Central memory CD8-positive, alpha-beta T cell (primary cell): Measurements from ENCODE around the gene PLAC1.

Source experiments
- ATAC-seq: fragments of 150-1000 bp; cut with Tn5 transposase; replicated peaks from 2 replicates; pipeline ENCODE4 v1.10.0; 2022; ENCODE audit warnings: mild to moderate bottlenecking, moderate FRiP score, moderate number of reproducible peaks; ENCODE audit not compliant: poor library complexity, severe bottlenecking; ENCODE audit errors: extremely low read depth
- DNase-seq, 2 donors: peaks; one replicate each; pipeline ENCODE4 v3.0.0; 2021; ENCODE audit warnings: low spot score in 2 of 2
- H3K27ac Mint-ChIP-seq: one replicate; pipeline ENCODE4 v1.8.0; 2022; ENCODE audit warnings: low read depth, mild to moderate bottlenecking, moderate library complexity, mixed read lengths
- H3K27me3 Mint-ChIP-seq: one replicate; pipeline ENCODE4 v1.8.0; 2022; ENCODE audit warnings: mixed read lengths
- H3K36me3 Mint-ChIP-seq: one replicate; pipeline ENCODE4 v1.8.0; 2022; ENCODE audit warnings: mild to moderate bottlenecking, moderate library complexity, mixed read lengths; ENCODE audit not compliant: insufficient read depth
- H3K4me1 Mint-ChIP-seq: one replicate; pipeline ENCODE4 v1.8.0; 2022; ENCODE audit warnings: mixed read lengths
- H3K4me3 Mint-ChIP-seq: one replicate; pipeline ENCODE4 v1.8.0; 2022; ENCODE audit warnings: mild to moderate bottlenecking, moderate library complexity, mixed read lengths
- H3K9me3 Mint-ChIP-seq: one replicate; pipeline ENCODE4 v1.8.0; 2022; ENCODE audit warnings: mixed read lengths

The PLAC1 gene

DNA sequence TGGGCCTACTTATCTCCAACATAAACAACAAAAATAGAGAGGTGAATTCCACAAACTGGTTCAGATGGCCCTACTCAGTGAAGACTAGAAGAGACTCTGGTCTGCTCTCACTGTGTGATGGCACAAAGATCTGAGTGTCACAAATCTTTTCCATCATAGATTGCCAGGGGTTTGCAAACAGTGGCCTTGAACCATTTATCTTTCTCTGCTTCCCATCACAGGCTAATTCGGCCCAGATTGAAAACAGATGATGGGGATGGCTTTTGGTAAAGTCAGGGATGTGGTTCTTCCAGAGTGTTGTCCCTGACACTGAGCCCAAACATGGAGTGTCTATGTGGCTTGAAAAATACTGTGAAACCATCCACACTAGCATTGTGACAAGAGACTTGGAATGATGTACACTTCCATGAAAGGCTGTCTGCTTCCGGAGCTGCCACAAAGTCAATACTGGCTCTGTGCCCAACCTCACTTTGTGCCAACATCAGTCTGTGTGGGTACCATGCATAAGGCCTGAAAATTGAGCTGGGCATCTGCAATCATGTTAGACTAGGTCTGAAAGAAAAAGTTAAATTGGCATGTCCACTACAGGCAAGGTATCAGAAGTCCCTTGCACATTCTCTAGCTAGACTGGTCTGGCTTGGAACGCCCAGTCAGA lies 25.2 kb upstream of the PLAC1 start:
- Mint-ChIP-seq H3K36me3 (no peaks in the 10 kb centered on the region), H3K4me3 (no peak overlapping the region), H3K27ac (no peak overlapping the region), H3K9me3 (no peaks in the 10 kb centered on the region), H3K4me1 (no peaks in the 10 kb centered on the region), H3K27me3 (no peaks in the 10 kb centered on the region)
- ATAC-seq: no peak
- no peak for DNase-seq

GRCh38 chrX:134682081-134682480 lies 23.8 kb upstream of the PLAC1 start:
- no peak overlapping the region for H3K27ac Mint-ChIP-seq
- H3K36me3 Mint-ChIP-seq: no peaks in the 10 kb centered on the region
- no peaks in the 10 kb centered on the region for H3K27me3 Mint-ChIP-seq
- H3K9me3 Mint-ChIP-seq: no peaks in the 10 kb centered on the region
- H3K4me1 Mint-ChIP-seq: no peaks in the 10 kb centered on the region
- ATAC-seq (no peak), DNase-seq (no peak)
- no peak overlapping the region for H3K4me3 Mint-ChIP-seq

DNA sequence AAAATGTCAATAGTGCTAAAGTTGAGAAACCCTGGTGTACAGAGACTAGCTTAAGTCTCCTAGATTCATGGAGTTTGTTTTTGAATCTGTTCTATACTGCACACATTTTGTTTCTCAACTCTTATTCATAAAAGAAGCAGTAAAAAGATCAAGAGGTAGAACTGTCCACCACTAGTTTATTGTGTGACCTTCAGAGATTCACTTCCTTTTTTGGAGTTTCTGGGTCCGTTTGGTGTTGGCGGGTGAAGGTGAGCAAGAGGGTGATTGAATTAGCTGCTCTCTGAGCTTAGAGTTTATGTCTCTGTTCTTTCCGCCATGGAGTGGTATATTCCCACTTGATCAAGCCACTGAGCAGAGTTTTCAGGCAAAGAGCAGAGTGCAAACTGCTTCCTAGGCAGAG lies 21.4 kb upstream of the PLAC1 start:
- ATAC-seq (no peak), DNase-seq (no peak)
- Mint-ChIP-seq H3K9me3 (no peaks in the 10 kb centered on the region), H3K4me3 (no peak overlapping the region), H3K4me1 (no peaks in the 10 kb centered on the region), H3K27me3 (no peaks in the 10 kb centered on the region), H3K27ac (no peak overlapping the region), H3K36me3 (no peaks in the 10 kb centered on the region)

DNA sequence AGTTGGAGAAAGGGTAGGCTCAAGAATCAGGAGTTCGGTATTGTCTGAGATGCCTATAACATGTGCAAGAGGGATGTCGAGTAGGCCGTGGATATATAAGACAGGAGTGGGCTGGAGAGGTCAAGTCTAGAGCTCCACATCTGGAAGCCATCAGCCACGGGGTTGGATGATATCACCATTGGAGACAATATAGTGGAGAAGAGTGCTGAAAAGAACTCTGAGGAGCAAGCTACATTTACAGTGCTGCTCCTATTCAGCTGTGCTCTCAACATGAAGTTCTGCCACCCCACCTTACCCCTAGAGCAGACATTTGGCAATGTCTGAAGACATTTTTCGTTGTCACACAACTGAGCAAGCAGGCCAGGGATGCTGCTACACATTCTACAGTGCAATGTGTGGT lies 20.9 kb upstream of the PLAC1 start:
- Mint-ChIP-seq H3K36me3 (no peaks in the 10 kb centered on the region), H3K4me3 (no peak overlapping the region)
- ATAC-seq: no peak

GRCh38 chrX:134677332-134677731 lies 19.1 kb upstream of the PLAC1 start:
- H3K4me1 Mint-ChIP-seq: no peaks in the 10 kb centered on the region
- H3K27ac Mint-ChIP-seq: no peak overlapping the region
- no peak overlapping the region for H3K4me3 Mint-ChIP-seq
- H3K9me3 Mint-ChIP-seq: no peaks in the 10 kb centered on the region
- H3K27me3 Mint-ChIP-seq: no peaks in the 10 kb centered on the region
- DNase-seq (no peak), ATAC-seq (no peak)
- no peaks in the 10 kb centered on the region for H3K36me3 Mint-ChIP-seq

More for the DNA sequence above, 20.9 kb upstream of the PLAC1 start:
- Mint-ChIP-seq H3K27me3 (no peaks in the 10 kb centered on the region), H3K9me3 (no peaks in the 10 kb centered on the region), H3K4me1 (no peaks in the 10 kb centered on the region), H3K27ac (no peak overlapping the region)
- DNase-seq: no peak

- Mint-ChIP-seq H3K27me3 (no peaks in the 10 kb centered on the region), H3K4me3 (no peak overlapping the region)
Observed at GRCh38 chrX:134676436-134676835, 18.2 kb upstream of the PLAC1 start.

GRCh38 chrX:134673123-134673522 lies 14.9 kb upstream of the PLAC1 start:
- Mint-ChIP-seq H3K36me3 (peaks cover 1% of the 10 kb centered on the region), H3K4me3 (no peak overlapping the region), H3K27ac (no peak overlapping the region), H3K4me1 (no peaks in the 10 kb centered on the region), H3K9me3 (no peaks in the 10 kb centered on the region), H3K27me3 (no peaks in the 10 kb centered on the region)
- DNase-seq (no peak), ATAC-seq (no peak)

More at GRCh38 chrX:134676436-134676835, 18.2 kb upstream of the PLAC1 start:
- H3K4me1 Mint-ChIP-seq: no peaks in the 10 kb centered on the region
- no peak overlapping the region for H3K27ac Mint-ChIP-seq
- H3K9me3 Mint-ChIP-seq: no peaks in the 10 kb centered on the region
- no peak for DNase-seq
- no peaks in the 10 kb centered on the region for H3K36me3 Mint-ChIP-seq
- ATAC-seq: no peak

GRCh38 chrX:134672101-134672500 lies 13.8 kb upstream of the PLAC1 start:
- Mint-ChIP-seq H3K4me3 (no peak overlapping the region), H3K27me3 (no peaks in the 10 kb centered on the region), H3K9me3 (no peaks in the 10 kb centered on the region), H3K36me3 (peaks cover 1% of the 10 kb centered on the region), H3K4me1 (no peaks in the 10 kb centered on the region), H3K27ac (no peak overlapping the region)
- DNase-seq (no peak), ATAC-seq (no peak)

DNA sequence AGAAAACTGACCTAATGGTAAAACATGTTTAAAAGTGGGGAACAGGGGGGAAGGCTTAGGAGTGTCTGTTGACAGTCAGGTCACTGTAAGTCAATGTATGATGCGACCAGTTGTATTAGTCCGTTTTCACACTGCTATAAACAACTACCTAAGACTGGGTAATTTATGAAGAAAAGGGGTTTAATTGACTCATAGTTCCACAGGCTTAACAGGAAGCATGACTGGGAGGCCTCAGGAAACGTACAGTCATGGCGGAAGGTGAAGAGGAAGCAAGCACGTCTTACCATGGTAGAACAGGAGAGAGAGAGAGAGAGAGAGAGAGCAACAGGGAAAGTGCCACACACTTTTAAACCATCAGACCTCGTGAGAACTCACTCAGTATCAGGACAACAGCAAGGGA lies 13.0 kb upstream of the PLAC1 start:
- H3K36me3 Mint-ChIP-seq: peaks cover 1% of the 10 kb centered on the region
- no peaks in the 10 kb centered on the region for H3K9me3 Mint-ChIP-seq
- ATAC-seq (no peak), DNase-seq (no peak)
- H3K27ac Mint-ChIP-seq: no peak overlapping the region
- no peaks in the 10 kb centered on the region for H3K4me1 Mint-ChIP-seq
- H3K27me3 Mint-ChIP-seq: no peaks in the 10 kb centered on the region
- H3K4me3 Mint-ChIP-seq: no peak overlapping the region

DNA sequence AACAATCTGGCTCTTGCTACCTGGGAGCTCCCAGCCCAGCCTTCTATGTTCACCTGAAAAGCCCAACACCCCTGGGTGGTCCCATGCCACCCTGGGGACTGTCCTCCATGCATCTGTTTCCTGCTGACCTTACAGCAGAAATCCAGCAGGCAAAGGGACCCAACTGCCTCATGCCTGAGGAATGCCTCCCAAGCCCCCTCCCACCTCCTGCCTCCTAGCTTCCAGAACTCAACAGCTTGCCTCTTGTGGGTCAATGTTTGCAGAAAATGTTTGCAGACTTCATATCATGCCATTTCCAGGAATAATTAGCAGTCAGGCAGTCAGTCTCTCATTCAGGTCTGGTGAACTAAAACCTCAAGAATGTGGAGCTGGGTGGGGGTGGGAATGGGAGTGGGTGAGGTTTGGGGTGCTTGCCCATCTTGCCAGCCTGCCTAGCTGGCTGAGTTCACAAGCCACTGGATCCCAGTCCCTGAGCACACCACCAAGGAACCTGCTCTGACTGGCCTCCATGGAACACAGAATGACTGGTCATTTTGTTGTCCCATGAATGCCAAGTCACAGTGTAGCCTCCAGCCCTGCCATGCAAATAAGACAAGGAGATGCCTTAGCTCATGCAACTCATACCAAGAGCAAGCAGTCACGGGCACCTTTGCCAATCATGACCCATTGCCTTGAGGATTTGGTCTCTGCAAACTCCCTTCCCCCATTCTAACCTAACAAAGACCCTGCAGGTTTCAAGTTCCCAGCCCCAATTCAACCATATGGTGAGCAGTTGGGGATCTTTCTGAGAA lies 12.1 kb upstream of the PLAC1 start:
- Mint-ChIP-seq H3K27ac (no peak overlapping the region), H3K36me3 (peaks cover 1% of the 10 kb centered on the region), H3K4me1 (no peaks in the 10 kb centered on the region), H3K9me3 (no peaks in the 10 kb centered on the region), H3K4me3 (no peak overlapping the region), H3K27me3 (no peaks in the 10 kb centered on the region)
- no peak for DNase-seq
- ATAC-seq: no peak

DNA sequence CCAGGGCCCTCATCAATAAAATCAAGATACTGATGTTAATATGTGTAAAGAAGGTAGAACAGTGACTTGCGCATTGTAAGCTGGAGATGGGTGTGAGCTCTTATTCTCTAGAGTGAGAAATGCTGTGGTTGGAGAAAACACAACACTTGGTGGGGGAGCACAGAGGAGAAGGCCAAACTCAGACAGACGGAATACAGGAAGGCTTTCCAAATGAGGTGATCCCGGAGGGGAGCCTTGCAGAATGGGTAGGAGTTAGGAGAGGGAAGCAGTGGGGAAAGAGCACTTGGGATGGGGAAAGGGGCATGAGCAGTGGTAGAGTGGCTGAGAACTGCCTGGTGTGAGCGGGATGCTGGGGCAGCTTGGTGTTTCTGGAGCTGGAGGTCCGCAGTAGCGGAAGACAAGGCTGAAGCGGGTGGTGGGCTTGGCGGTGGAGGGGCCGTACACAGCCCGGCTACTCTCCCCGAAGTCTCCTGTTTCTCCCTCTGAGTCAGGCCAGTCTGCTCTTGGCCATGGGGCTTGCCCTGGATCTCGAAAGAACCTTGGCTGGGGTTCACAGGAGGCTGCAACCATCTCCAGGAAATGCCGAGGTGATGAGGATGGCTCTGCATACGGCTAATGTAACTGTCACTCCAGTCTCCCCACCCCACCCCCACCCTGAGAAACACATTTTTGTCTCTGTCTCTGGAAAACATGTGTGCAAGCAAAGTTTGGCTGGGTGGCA lies 11.3 kb upstream of the PLAC1 start:
- H3K27me3 Mint-ChIP-seq: no peaks in the 10 kb centered on the region
- H3K4me1 Mint-ChIP-seq: no peaks in the 10 kb centered on the region
- H3K36me3 Mint-ChIP-seq: peaks cover 1% of the 10 kb centered on the region
- ATAC-seq: no peak
- H3K4me3 Mint-ChIP-seq: no peak overlapping the region
- H3K9me3 Mint-ChIP-seq: no peaks in the 10 kb centered on the region
- H3K27ac Mint-ChIP-seq: no peak overlapping the region
- no peak for DNase-seq

- H3K36me3 Mint-ChIP-seq: no peaks in the 10 kb centered on the region
- no peaks in the 10 kb centered on the region for H3K4me1 Mint-ChIP-seq
- DNase-seq: no peak
Observed at GRCh38 chrX:134664202-134664601, 5.9 kb upstream of the PLAC1 start.

DNA sequence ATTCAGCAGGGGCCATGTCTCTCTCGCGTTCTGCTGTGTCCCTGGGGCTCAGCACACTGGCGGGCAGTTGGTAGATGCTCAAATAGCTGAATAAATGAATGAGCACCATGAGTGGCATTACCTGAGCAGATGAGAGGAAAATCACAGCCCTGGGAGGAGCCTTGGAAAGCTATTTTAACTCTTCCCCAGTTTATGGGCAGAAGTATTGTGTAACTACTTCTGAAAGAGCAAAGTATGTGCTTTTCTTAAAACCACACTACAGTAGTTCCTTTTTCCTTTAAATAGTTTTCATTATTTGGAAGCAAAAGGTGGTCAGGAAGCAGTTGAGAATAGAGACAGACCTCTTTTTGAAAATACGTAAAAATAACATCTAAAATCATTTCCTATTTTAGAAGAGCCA lies 3.0 kb upstream of the PLAC1 start:
- DNase-seq: no peak
- no peaks in the 10 kb centered on the region for H3K36me3 Mint-ChIP-seq
- H3K4me3 Mint-ChIP-seq: no peak overlapping the region
- no peak for ATAC-seq
- H3K27me3 Mint-ChIP-seq: peaks cover 11% of the 10 kb centered on the region
- H3K27ac Mint-ChIP-seq: no peak overlapping the region
- H3K9me3 Mint-ChIP-seq: no peaks in the 10 kb centered on the region
- H3K4me1 Mint-ChIP-seq: no peaks in the 10 kb centered on the region

More at GRCh38 chrX:134664202-134664601, 5.9 kb upstream of the PLAC1 start:
- Mint-ChIP-seq H3K27me3 (peaks cover 11% of the 10 kb centered on the region), H3K9me3 (no peaks in the 10 kb centered on the region), H3K4me3 (no peak overlapping the region), H3K27ac (no peak overlapping the region)
- no peak for ATAC-seq
